OCI-LY3 (cell line): ENCODE data around the gene KLRF2.

Source experiments
- EZH2phosphoT487 ChIP-seq: fragments of 200-600 bp; shearing (Covaris generic); IDR thresholded peaks from 2 replicates; pipeline ENCODE4 v1.6.1; 2018; ENCODE audit warnings: antibody characterized with exemption, mixed run types, low read depth
- TF ChIP-seq, protein P1 (sequence below): fragments of 200-600, 300-600 bp; sonication (generic); IDR thresholded peaks from 2 replicates; pipeline ENCODE4 v1.5.1; 2014; ENCODE audit warnings: antibody characterized with exemption, low read length, low read depth

DNA sequence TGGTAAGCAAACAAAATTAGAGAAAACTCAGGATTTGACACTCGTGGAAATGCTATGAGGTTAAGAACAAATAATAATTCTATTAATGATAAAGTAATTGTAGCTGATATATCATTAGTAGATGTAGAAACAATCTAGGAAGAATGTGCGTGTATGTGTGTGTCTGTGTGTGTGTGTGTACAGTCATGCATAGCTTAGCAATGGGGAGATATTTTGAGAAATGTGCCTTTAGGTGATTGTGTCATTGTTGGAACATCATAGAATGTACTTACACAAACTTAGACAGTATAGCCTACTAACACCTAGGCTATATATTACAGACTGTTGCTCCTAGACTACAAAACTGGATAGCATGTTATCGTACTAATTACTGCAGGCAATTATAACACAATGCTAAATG lies 45.6 kb downstream of the KLRF2 start:
- TF ChIP-seq EZH2phosphoT487, result no peak
- TF ChIP-seq, protein P1, sequence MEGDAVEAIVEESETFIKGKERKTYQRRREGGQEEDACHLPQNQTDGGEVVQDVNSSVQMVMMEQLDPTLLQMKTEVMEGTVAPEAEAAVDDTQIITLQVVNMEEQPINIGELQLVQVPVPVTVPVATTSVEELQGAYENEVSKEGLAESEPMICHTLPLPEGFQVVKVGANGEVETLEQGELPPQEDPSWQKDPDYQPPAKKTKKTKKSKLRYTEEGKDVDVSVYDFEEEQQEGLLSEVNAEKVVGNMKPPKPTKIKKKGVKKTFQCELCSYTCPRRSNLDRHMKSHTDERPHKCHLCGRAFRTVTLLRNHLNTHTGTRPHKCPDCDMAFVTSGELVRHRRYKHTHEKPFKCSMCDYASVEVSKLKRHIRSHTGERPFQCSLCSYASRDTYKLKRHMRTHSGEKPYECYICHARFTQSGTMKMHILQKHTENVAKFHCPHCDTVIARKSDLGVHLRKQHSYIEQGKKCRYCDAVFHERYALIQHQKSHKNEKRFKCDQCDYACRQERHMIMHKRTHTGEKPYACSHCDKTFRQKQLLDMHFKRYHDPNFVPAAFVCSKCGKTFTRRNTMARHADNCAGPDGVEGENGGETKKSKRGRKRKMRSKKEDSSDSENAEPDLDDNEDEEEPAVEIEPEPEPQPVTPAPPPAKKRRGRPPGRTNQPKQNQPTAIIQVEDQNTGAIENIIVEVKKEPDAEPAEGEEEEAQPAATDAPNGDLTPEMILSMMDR, result no peak
